ENCODE data around the gene BORCS5.
"Not testable (repeated sequence)": the region's sequence is repeated elsewhere in the genome, so short reads cannot be mapped to it uniquely, and the experiment has no call there.

BORCS5 gene

GRCh38 chr12:12488823-12489550 lies 132.1 kb downstream of the BORCS5 start:
- DNase-seq (ENCODE audit: low spot score) = no peak

GRCh38 chr12:12491606-12492005 lies 134.7 kb downstream of the BORCS5 start:
- DNase-seq (ENCODE audit: low spot score) = no peak

- no peak for DNase-seq (ENCODE audit: low spot score)
Measured at GRCh38 chr12:12492547-12492946, 135.7 kb downstream of the BORCS5 start.

GRCh38 chr12:12495536-12495935 lies 138.7 kb downstream of the BORCS5 start:
- DNase-seq (ENCODE audit: low spot score) = no peak

- no peak for DNase-seq (ENCODE audit: low spot score)
Measured at GRCh38 chr12:12498210-12498609, 141.3 kb downstream of the BORCS5 start.

- no peak for DNase-seq (ENCODE audit: low spot score)
Measured at GRCh38 chr12:12499909-12500604, 143.2 kb downstream of the BORCS5 start.

- DNase-seq (ENCODE audit: low spot score) = no peak
Measured at GRCh38 chr12:12501121-12501520, 144.2 kb downstream of the BORCS5 start.

GRCh38 chr12:12502130-12502814 lies 145.4 kb downstream of the BORCS5 start:
- not testable (repeated sequence) for DNase-seq (ENCODE audit: low spot score)

- no peak for DNase-seq (ENCODE audit: low spot score)
Measured at GRCh38 chr12:12502815-12503151, 145.9 kb downstream of the BORCS5 start.

- DNase-seq (ENCODE audit: low spot score) = no peak
Measured at GRCh38 chr12:12503384-12504078, 146.7 kb downstream of the BORCS5 start.

GRCh38 chr12:12505544-12506495 lies 148.9 kb downstream of the BORCS5 start:
- peak; percentile 57 for DNase-seq (ENCODE audit: low spot score)

GRCh38 chr12:12506496-12506890 lies 149.6 kb downstream of the BORCS5 start:
- DNase-seq (ENCODE audit: low spot score) = peak; percentile 55

GRCh38 chr12:12507121-12507520 lies 150.2 kb downstream of the BORCS5 start:
- no peak for DNase-seq (ENCODE audit: low spot score)

- DNase-seq (ENCODE audit: low spot score) = no peak
Measured at GRCh38 chr12:12508612-12509011, 151.7 kb downstream of the BORCS5 start.

- peak; percentile 36 for DNase-seq (ENCODE audit: low spot score)
Measured at GRCh38 chr12:12510141-12510540, 153.3 kb downstream of the BORCS5 start.

GRCh38 chr12:12510551-12510950 lies 153.7 kb downstream of the BORCS5 start:
- no peak for DNase-seq (ENCODE audit: low spot score)

GRCh38 chr12:12511021-12511783 lies 154.3 kb downstream of the BORCS5 start:
- DNase-seq (ENCODE audit: low spot score) = no peak

- no peak for DNase-seq (ENCODE audit: low spot score)
Measured at GRCh38 chr12:12511895-12512711, 155.2 kb downstream of the BORCS5 start.

- DNase-seq (ENCODE audit: low spot score) = no peak
Measured at GRCh38 chr12:12513416-12514006, 156.6 kb downstream of the BORCS5 start.

Data from AG08396 (cell line).